K562 treated with DMSO at 1 percent for 48 hours (cell line): ENCODE measurements around the gene SLC1A4. TPM values are rescaled to one million over a fixed set of nuclear protein-coding genes. Genes with fewer than 3 reads are reported as not detected.

ENCODE experiments used
- total RNA-seq: library from RNA; unstranded; fragments of 300-600 nt; gene quantifications from 2 replicates; pipeline ENCODE4 v1.2.3, GENCODE V29; 2022; ENCODE audit warnings: low replicate concordance; ENCODE audit errors: extremely low read depth

SLC1A4 gene
- total RNA-seq: not detected in 2 replicates

DNA sequence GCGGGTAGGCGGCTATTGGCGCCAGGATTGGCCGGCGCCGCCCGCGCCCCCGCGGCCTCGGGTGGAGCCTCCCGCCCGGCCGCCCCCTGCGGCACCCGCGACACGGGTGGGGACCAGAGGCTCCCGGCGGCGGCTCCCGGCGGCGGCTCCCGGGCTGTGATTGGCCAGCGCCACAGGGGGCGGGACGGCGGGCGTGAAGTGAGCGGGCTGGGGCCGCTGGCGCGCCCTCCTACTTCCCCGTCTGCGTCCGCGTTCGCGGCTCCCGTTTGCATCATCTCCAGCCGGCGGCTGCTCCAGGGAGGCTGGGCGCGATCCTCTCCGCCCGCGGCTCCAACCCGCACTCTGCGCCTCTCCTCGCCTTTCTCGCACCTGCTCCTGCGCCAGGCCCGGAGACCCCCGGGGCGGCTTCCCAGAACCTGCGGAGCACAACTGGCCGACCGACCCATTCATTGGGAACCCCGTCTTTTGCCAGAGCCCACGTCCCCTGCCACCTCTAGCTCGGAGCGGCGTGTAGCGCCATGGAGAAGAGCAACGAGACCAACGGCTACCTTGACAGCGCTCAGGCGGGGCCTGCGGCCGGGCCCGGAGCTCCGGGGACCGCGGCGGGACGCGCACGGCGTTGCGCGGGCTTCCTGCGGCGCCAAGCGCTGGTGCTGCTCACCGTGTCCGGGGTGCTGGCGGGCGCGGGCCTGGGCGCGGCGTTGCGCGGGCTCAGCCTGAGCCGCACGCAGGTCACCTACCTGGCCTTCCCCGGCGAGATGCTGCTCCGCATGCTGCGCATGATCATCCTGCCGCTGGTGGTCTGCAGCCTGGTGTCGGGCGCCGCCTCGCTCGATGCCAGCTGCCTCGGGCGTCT, at the start of gene SLC1A4:
SLC1A4 (plus strand) TSS at position 274 of the 856 bp plus-strand sequence; CDS start at position 519, 245 bp downstream.

DNA sequence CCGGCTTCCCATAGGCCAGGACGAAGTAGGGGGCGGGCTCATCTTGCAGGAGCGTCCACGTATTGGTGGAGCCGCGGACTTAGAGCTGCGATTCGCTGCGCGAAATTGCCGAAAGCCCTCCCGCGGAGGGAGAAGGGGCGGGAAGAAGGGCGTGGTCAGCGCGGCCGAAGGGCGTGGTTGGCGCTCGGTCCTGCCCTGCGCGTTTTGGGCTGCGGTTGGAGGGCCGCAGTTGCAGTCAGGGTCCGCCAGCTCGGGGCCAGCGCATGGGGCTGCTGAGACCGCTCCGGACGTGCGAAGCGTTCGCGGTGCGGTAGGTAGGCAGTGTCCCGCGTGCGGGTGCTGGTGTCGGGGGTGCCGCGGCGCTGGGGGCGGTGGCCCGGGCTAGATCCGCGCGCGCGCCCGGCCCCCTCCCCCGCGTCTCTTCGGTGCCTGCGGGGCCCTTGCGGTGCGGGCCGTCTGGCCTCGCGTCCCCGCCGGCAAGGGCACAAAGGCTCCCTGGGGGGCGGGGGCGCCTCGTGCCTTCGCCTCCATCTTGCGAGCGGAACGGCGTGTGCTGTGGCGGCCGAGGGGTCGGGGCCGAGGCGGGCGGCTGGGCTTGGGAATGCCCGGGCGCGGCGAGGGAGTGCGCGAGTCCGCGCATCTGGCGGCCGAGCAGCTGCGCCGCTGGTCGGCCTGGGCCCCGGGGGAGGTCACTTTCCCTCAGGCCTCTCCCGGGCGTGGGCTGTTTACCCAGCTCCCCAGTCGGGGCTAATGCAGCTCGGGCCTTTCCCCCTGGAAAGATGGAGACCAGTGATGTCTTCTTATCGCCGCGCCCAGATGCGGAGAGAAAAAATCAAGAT, 67.2 kb downstream of the SLC1A4 start, which contains the start of gene CEP68:
CEP68 (plus strand) TSS at position 202 of the 839 bp plus-strand sequence. CDS start 13,029 bp downstream, outside the sequence.

Other genes with a start within 250 kb of the SLC1A4 start
- not detected in 2 replicates for gene CEP68, start 67.0 kb downstream of the SLC1A4 start, total RNA-seq
- gene RAB1A, start 140.7 kb downstream of the SLC1A4 start, total RNA-seq: not detected in 2 replicates
- gene ACTR2, start 238.4 kb downstream of the SLC1A4 start, total RNA-seq: 125 and 242 TPM in 2 replicates